SK-N-MC (cell line): Measurements from ENCODE around the gene ARMH2.

Source experiments
- DNase-seq: peaks from one replicate; pipeline ENCODE4 v3.0.0-alpha.2; 2011; ENCODE audit warnings: low read depth, low spot score
- H3K27ac ChIP-seq: fragments of 200-600 bp; sonication (generic); 2 replicates; pipeline ENCODE4 v1.5.1; 2016; ENCODE audit warnings: mixed run types
- H3K36me3 ChIP-seq: fragments of 200-600 bp; sonication (generic); 2 replicates; pipeline ENCODE4 v1.6.1; 2017; ENCODE audit warnings: antibody characterized with exemption, low read length, mixed read lengths; ENCODE audit not compliant: insufficient read depth
- H3K4me3 ChIP-seq: fragments of 200-600 bp; sonication (generic); 2 replicates; pipeline ENCODE4 v1.5.1; 2016
- H3K9ac ChIP-seq: fragments of 200-600 bp; sonication (generic); 2 replicates; pipeline ENCODE4 v1.8.0; 2017; ENCODE audit warnings: mixed run types, mixed read lengths; ENCODE audit not compliant: insufficient read length
- H3K9me3 ChIP-seq: fragments of 200-600 bp; sonication (generic); 2 replicates; pipeline ENCODE4 v1.6.1; 2017; ENCODE audit warnings: low read depth, mild to moderate bottlenecking, antibody characterized with exemption, low read length, moderate library complexity, mixed read lengths
- EZH2 ChIP-seq: fragments of 200-600 bp; sonication (generic); IDR thresholded peaks from one replicate; pipeline ENCODE4 v1.6.1; 2017; ENCODE audit warnings: antibody characterized with exemption
- FOXP2 ChIP-seq: optimal IDR thresholded peaks from 2 replicates; pipeline ENCODE3; 2011; ENCODE audit warnings: mild to moderate bottlenecking, moderate library complexity; ENCODE audit not compliant: insufficient read depth; ENCODE audit errors: extremely low read length, control extremely low read depth
- POLR2AphosphoS5 ChIP-seq: IDR thresholded peaks from 2 replicates; pipeline ENCODE4 v1.6.1; 2012; ENCODE audit warnings: mild to moderate bottlenecking, low read depth, low read length, borderline replicate concordance

Gene ARMH2

DNA sequence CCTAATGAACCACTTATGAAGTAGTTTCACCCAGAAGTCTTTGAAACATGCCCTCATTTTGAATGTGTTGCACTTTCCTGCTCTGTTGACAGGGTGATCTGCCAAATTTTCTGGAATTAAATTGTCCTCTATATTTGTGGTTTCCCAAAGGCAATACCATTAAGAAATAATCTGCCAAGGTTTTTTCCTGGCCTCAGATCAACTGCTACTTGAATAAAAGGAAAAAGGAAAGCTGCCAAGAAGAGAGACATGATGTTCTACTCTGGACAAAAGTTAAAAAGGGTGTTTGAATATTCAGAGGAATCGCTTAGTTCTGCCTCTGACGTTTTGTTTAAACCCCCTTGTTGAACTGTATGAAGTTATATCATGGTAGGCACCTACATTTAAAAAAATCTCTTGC is 37.4 kb upstream of the ARMH2 start:
- Histone ChIP-seq H3K36me3 (no peaks in the 10 kb centered on the region), H3K27ac (no peak overlapping the region), H3K4me3 (no peak overlapping the region), H3K9me3 (no peaks in the 10 kb centered on the region), H3K9ac (no peak overlapping the region)
- TF ChIP-seq EZH2 (no peak), FOXP2 (no peak), POLR2AphosphoS5 (no peak)
- DNase-seq = no peak

DNA sequence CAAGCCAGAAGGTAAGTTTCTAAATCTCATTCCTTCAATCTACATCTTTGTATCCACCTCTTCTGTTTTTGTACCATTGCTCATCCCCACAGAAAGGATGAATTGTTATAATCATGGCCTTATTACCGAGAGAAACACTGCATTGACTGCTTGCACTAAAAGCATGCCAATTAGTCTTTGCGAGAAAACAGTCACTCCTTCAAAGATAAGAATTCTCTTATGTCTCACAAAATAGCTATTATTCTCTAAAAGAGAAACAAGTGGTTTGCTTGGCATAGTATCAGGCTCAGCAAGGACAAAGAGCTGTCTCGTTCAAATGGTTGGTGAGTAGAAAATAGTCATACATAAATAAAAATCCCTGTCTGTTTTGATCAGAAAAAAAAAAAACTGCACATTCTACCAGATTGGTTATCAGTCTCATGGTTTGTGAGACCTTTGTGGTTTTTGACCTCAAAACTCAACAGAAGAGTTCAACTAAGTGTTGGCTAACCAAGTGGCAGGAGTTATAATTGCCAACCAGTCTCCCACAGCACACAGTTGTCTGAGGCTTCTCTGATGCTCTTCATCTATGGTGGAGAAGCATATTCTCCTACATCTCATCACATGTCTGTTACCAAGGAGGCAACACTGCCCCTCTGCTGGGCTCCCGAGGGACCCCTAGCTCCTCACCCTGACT is 35.1 kb upstream of the ARMH2 start:
- Histone ChIP-seq H3K9ac (no peak overlapping the region), H3K4me3 (no peak overlapping the region), H3K36me3 (no peaks in the 10 kb centered on the region), H3K27ac (no peak overlapping the region), H3K9me3 (no peaks in the 10 kb centered on the region)
- no peak for DNase-seq
- TF ChIP-seq FOXP2 = no peak
- TF ChIP-seq POLR2AphosphoS5 = no peak
- no peak for TF ChIP-seq EZH2

DNA sequence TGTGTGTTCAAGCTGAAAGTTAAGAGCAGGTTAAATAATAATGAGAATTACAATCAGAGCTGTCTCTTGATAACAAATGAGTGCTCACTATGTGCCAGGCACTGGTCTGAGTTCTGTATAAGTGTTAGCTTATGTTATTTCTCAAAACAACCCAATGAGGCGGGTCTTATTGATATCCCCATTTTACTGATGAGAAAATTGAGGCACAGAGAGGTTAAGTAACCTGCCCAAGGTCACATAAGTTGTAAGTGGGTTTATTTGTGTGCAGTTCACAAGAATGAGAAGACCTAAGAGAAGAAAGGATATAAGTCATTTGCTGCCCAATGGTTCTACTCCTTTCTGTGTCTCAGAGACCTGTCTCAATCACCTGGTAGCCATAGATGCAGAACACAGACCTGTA is 34.1 kb upstream of the ARMH2 start:
- H3K4me3 ChIP-seq = no peak overlapping the region
- H3K27ac ChIP-seq = no peak overlapping the region
- DNase-seq = no peak
- H3K9me3 ChIP-seq = no peaks in the 10 kb centered on the region
- no peaks in the 10 kb centered on the region for H3K36me3 ChIP-seq
- TF ChIP-seq EZH2 (no peak), FOXP2 (no peak), POLR2AphosphoS5 (no peak)
- H3K9ac ChIP-seq = no peak overlapping the region

DNA sequence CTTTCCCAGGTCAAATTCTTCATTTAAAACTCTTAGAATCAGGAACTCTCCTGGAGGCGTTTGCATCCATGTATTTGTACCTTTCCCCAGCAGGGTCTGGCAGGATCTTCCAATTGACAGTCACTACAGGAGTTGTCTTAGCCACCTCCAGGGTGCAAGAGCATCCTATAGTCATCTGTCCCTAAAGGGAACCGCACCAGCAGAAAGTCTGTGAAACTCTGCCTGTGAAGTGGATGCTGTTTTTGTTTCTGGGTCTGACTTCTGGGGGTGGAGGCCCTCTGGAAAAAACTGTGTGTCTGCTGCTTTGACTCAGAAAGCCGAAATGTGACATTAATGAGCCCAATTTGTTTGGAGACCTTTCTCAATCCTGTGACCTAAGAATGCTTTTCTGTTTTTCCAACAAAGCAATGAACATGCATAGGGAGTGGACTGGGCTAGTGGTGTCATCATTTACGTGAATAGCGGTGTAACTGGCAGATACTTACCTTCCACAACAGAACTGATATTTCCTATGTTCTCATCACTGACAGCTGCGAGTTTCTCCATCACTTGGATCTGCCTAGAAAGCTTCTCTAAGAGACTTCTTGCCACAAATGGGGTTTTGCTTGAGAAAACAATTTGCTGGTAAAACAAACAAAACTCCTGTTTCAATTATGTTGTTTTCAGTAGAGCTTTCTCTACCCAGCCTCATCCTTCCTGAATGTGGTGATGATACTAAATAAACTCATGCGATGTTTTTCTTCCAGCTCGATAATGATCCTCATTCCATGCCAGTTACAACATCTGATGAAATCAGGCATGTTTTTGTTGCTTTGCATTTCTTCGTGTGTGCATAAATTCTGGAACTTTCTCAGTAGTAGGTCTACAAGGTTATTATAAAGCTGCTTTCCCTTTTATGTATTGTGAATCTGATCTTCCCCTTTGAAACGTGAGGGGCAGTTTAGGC is 33.3 kb upstream of the ARMH2 start:
- H3K27ac ChIP-seq = no peak overlapping the region
- TF ChIP-seq POLR2AphosphoS5 (no peak), FOXP2 (no peak), EZH2 (no peak)
- H3K9ac ChIP-seq = no peak overlapping the region
- DNase-seq = no peak
- H3K36me3 ChIP-seq = no peaks in the 10 kb centered on the region
- H3K4me3 ChIP-seq = no peak overlapping the region
- H3K9me3 ChIP-seq = no peaks in the 10 kb centered on the region

DNA sequence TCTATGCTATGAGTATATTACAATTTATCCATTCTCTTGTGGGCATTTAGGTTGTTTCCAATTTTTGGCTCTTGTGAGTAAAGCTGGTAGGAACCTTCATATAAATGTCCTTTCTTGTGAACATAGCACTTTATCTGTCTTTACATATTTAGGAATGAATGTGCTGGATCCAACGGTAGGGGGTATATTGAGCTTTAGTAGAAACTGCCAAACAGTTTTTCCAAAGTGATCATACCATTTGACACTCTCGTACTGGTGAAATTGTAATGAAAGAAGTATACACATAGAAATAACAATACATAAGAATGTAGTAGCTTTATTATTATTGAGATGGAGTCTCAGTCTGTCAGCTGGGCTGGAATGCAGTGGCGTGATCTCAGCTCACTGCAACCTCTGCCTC is 30.9 kb upstream of the ARMH2 start:
- Histone ChIP-seq H3K9me3 (no peaks in the 10 kb centered on the region), H3K36me3 (no peaks in the 10 kb centered on the region), H3K9ac (no peak overlapping the region), H3K27ac (no peak overlapping the region), H3K4me3 (no peak overlapping the region)
- no peak for DNase-seq
- no peak for TF ChIP-seq EZH2
- TF ChIP-seq FOXP2 = no peak
- TF ChIP-seq POLR2AphosphoS5 = no peak

DNA sequence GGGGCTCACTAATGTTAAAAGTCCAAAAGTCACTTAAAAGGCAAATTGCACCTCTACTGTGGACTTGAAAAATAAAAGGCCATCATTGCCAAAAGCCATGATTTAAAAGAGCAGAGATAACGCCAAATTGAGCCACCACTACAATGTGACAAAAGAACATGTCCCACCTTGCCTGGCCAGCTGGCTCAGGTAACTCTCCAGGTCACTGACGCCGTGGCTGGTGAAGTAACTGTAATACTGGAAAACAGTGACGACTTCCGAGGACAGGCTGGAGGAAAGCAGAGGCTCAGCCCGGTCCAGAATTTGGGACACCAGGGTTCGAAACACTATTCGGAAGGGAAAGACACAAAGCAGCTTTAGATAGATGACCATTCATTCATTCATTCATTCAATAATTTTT is 29.3 kb upstream of the ARMH2 start:
- no peak overlapping the region for H3K27ac ChIP-seq
- no peak overlapping the region for H3K4me3 ChIP-seq
- no peak for DNase-seq
- H3K9ac ChIP-seq = no peak overlapping the region
- no peak for TF ChIP-seq POLR2AphosphoS5
- no peak for TF ChIP-seq FOXP2
- no peak for TF ChIP-seq EZH2
- no peaks in the 10 kb centered on the region for H3K9me3 ChIP-seq
- H3K36me3 ChIP-seq = no peaks in the 10 kb centered on the region

DNA sequence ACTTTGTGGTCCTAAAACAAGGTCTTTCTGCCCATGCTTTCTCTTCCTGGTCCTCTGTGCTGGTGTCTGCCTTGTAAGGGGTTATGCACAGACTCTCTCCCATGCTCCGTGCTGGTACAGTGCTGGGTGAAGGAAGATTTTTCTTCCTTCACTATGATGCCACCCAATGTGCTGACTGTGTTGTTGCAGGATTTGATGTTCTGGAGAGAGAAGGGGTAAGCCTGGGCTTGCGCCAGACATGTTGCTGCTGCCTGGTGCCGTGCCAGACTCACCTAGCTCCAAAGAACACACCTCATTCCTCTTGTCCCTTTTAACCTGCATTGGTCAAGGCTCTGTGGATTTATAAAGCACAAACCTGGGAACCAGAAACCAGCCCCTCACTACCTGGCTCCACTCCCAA is 28.4 kb upstream of the ARMH2 start:
- H3K36me3 ChIP-seq = no peaks in the 10 kb centered on the region
- H3K9ac ChIP-seq = no peak overlapping the region
- H3K9me3 ChIP-seq = no peaks in the 10 kb centered on the region
- H3K4me3 ChIP-seq = no peak overlapping the region
- no peak for TF ChIP-seq FOXP2
- no peak for TF ChIP-seq POLR2AphosphoS5
- no peak for TF ChIP-seq EZH2
- DNase-seq = no peak
- no peak overlapping the region for H3K27ac ChIP-seq

DNA sequence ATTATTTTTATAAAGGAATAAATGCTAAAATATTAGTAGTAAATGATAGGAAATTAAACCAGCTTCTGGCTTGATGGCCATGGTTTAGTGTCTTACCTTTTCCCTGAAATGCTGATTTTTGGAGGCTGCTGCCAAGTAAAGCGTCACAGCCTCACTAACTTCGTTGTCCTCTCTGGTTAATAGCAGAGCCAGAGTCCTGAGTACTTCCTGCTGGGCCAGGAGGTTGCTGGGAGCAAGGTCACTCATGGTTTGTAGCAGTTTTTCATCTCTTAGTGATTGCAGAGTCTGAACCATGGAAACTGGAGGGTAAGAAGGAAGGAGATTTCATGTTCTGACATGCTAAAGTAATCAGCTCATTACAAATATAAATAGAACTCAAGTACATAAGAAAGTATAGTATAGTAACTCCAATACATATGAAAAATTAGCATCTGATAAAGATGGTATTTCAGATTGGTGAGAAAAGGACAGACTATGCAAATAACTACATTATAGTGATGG is 26.5 kb upstream of the ARMH2 start:
- Histone ChIP-seq H3K27ac (no peak overlapping the region), H3K36me3 (no peaks in the 10 kb centered on the region), H3K9me3 (no peaks in the 10 kb centered on the region), H3K4me3 (no peak overlapping the region), H3K9ac (no peak overlapping the region)
- DNase-seq = no peak
- no peak for TF ChIP-seq FOXP2
- no peak for TF ChIP-seq EZH2
- TF ChIP-seq POLR2AphosphoS5 = no peak
